IPS-18a (cell line): ENCODE results near the gene ZNF426.

Experiments used
- H3K27ac ChIP-seq: one replicate; pipeline ENCODE4 v1.5.1; 2013; ENCODE audit warnings: low read length
- H3K27me3 ChIP-seq: one replicate; pipeline ENCODE4 v1.6.1; 2013; ENCODE audit warnings: mild to moderate bottlenecking, low read length; ENCODE audit not compliant: control insufficient read depth, insufficient read depth
- H3K36me3 ChIP-seq: one replicate; pipeline ENCODE4 v1.6.1; 2013; ENCODE audit warnings: low read depth, low read length; ENCODE audit not compliant: control insufficient read depth
- H3K4me1 ChIP-seq: one replicate; pipeline ENCODE4 v1.6.1; 2013; ENCODE audit warnings: low read depth, low read length; ENCODE audit not compliant: control insufficient read depth
- H3K4me3 ChIP-seq: one replicate; pipeline ENCODE4 v1.5.1; 2013; ENCODE audit warnings: low read length
- H3K9ac ChIP-seq: one replicate; pipeline ENCODE4 v1.6.1; 2013; ENCODE audit warnings: mild to moderate bottlenecking, low read length, moderate library complexity
- H3K9me3 ChIP-seq: one replicate; pipeline ENCODE4 v1.6.1; 2013; ENCODE audit warnings: low read depth, low read length; ENCODE audit not compliant: control insufficient read depth

ZNF426 gene

DNA sequence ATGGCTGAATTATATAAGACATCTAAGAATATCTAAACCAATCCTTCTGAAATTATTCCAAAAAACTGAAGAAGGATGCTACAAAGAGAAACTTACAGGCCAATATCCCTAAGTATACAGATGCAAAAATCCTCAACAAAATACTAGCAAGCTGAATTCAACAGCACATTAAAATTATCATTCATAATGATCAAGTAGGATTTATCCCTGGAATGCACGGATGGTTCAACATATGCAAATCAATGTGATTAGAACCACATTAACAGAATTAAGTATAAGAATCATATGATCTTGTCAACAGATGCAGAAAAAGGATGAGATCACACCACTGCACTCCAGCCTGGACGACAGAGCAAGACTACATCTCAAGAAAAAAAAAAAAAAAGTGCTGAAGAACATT lies 53.3 kb downstream of the ZNF426 start:
- no peak overlapping the region for H3K27ac ChIP-seq
- H3K36me3 ChIP-seq = no peaks in the 10 kb centered on the region
- no peaks in the 10 kb centered on the region for H3K27me3 ChIP-seq
- H3K9ac ChIP-seq = no peak overlapping the region
- H3K4me3 ChIP-seq = no peak overlapping the region
- H3K9me3 ChIP-seq = peaks cover 23% of the 10 kb centered on the region
- H3K4me1 ChIP-seq = no peaks in the 10 kb centered on the region

DNA sequence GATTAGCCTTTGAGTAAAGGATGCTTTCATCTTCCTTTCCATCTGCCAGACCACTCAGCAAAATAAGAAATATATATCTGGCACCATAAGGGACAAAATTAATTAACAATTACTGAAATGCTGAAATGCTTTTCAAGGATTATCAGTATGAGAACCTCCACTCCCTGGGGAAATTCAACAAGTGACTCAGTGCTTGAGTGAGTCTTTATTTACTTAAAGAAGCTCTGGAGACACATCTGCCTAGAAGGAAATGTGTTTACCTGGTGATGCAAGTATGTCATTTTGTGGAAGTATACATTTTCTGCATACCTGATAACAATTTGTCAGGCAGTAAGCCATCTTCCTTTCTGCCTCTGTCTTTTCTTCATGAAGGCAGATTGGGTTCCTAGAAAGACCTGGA lies 63.5 kb downstream of the ZNF426 start:
- Histone ChIP-seq H3K4me3 (no peak overlapping the region), H3K27ac (no peak overlapping the region), H3K9me3 (peaks cover 79% of the 10 kb centered on the region), H3K27me3 (no peaks in the 10 kb centered on the region), H3K36me3 (no peaks in the 10 kb centered on the region), H3K4me1 (no peaks in the 10 kb centered on the region), H3K9ac (no peak overlapping the region)
